Astrocyte (in vitro differentiated cells and primary cell): ENCODE measurements around the gene CLCN3. TPM values are rescaled to one million over a fixed set of nuclear protein-coding genes. Genes with fewer than 3 reads are reported as not detected.

ENCODE experiments used
- DNase-seq: peaks from one replicate; pipeline ENCODE4 v3.0.0-alpha.2; 2010; ENCODE audit warnings: low read depth
- FAIRE-seq: peaks from 2 replicates; lab custom pipeline; 2011; peaks lifted over from hg19 to GRCh38; lab: Jason Lieb, UNC
- H2AFZ ChIP-seq: 2 replicates; pipeline ENCODE4 v1.6.0; 2012; ENCODE audit warnings: low read depth, low read length, inconsistent platforms
- H3K27ac ChIP-seq: 2 replicates; pipeline ENCODE4 v1.5.1; 2011; ENCODE audit warnings: low read depth, low read length, inconsistent platforms
- H3K27me3 ChIP-seq: 2 replicates; pipeline ENCODE4 v1.6.0; 2011; ENCODE audit warnings: low read length, inconsistent platforms; ENCODE audit not compliant: insufficient read depth
- H3K36me3 ChIP-seq: 2 replicates; pipeline ENCODE4 v1.5.1; 2011; ENCODE audit warnings: low read length, inconsistent platforms; ENCODE audit not compliant: insufficient read depth
- H3K4me1 ChIP-seq: 2 replicates; pipeline ENCODE4 v1.5.1; 2011; ENCODE audit warnings: low read length, inconsistent platforms; ENCODE audit not compliant: insufficient read depth
- H3K4me2 ChIP-seq: 2 replicates; pipeline ENCODE4 v1.6.0; 2012; ENCODE audit warnings: low read length, inconsistent platforms
- H3K4me3 ChIP-seq: 2 replicates; pipeline ENCODE4 v1.5.1; 2011; ENCODE audit warnings: low read depth, mild to moderate bottlenecking, low read length, inconsistent platforms; ENCODE audit not compliant: insufficient read depth
- H3K79me2 ChIP-seq: 2 replicates; pipeline ENCODE4 v1.6.0; 2012; ENCODE audit warnings: mild to moderate bottlenecking, low read length, inconsistent platforms; ENCODE audit not compliant: insufficient read depth
- H3K9ac ChIP-seq: 2 replicates; pipeline ENCODE4 v1.6.0; 2012; ENCODE audit warnings: mild to moderate bottlenecking, low read length, inconsistent platforms
- H3K9me3 ChIP-seq: 2 replicates; pipeline ENCODE4 v1.5.1; 2012; ENCODE audit warnings: low read depth, mild to moderate bottlenecking, low read length, inconsistent platforms; ENCODE audit not compliant: insufficient read depth
- H4K20me1 ChIP-seq: 2 replicates; pipeline ENCODE4 v1.6.0; 2012; ENCODE audit warnings: low read length, inconsistent platforms; ENCODE audit not compliant: insufficient read depth
- H3K27ac Mint-ChIP-seq: one replicate; pipeline ENCODE4 v1.8.0; 2021; ENCODE audit warnings: mild to moderate bottlenecking, mixed read lengths; ENCODE audit not compliant: unreplicated experiment
- H3K27me3 Mint-ChIP-seq: one replicate; pipeline ENCODE4 v1.8.0; 2021; ENCODE audit warnings: low read depth, mixed read lengths; ENCODE audit not compliant: unreplicated experiment
- H3K36me3 Mint-ChIP-seq: one replicate; pipeline ENCODE4 v1.8.0; 2021; ENCODE audit warnings: low read depth, mixed read lengths; ENCODE audit not compliant: unreplicated experiment
- H3K4me1 Mint-ChIP-seq: one replicate; pipeline ENCODE4 v1.8.0; 2021; ENCODE audit warnings: low read depth, mixed read lengths; ENCODE audit not compliant: unreplicated experiment
- H3K4me3 Mint-ChIP-seq: one replicate; pipeline ENCODE4 v1.8.0; 2021; ENCODE audit warnings: mild to moderate bottlenecking, moderate library complexity, mixed read lengths; ENCODE audit not compliant: unreplicated experiment
- H3K9me3 Mint-ChIP-seq: one replicate; pipeline ENCODE4 v1.8.0; 2021; ENCODE audit warnings: mild to moderate bottlenecking, mixed read lengths; ENCODE audit not compliant: unreplicated experiment
- EZH2 ChIP-seq: IDR thresholded peaks from 2 replicates; pipeline ENCODE4 v1.6.1; 2012; ENCODE audit warnings: mild to moderate bottlenecking, low read length, inconsistent platforms; ENCODE audit not compliant: insufficient read depth
- total RNA-seq: library from RNA; stranded (reverse); gene quantifications from 2 replicates; pipeline ENCODE4 v1.2.1, GENCODE V29; 2021
- TF ChIP-seq, protein P1 (sequence below): IDR thresholded peaks from 2 replicates; pipeline ENCODE4 v1.5.1; 2011; ENCODE audit warnings: low read depth, mild to moderate bottlenecking, inconsistent platforms, low read length, moderate library complexity; ENCODE audit not compliant: insufficient read depth

The CLCN3 gene
- total RNA-seq, 1 donor from 2014 or later, result 51.1 TPM

GRCh38 chr4:169758401-169758962 is 138.1 kb downstream of the CLCN3 start:
- Histone ChIP-seq H3K4me3 (no peak overlapping the region), H3K4me1 (peaks cover 11% of the 10 kb centered on the region), H3K27ac (no peak overlapping the region), H3K79me2 (peaks cover 22% of the 10 kb centered on the region), H4K20me1 (peaks cover 8% of the 10 kb centered on the region), H3K27me3 (no peaks in the 10 kb centered on the region), H3K9me3 (no peaks in the 10 kb centered on the region), H3K9ac (no peak overlapping the region), H3K36me3 (no peaks in the 10 kb centered on the region), H3K4me2 (peak overlapping the region; percentile 94), H2AFZ (peak overlapping the region; percentile 97)
- no peak for FAIRE-seq
- peak overlapping the region; percentile 61 for H3K27ac Mint-ChIP-seq
- H3K36me3 Mint-ChIP-seq, result no peaks in the 10 kb centered on the region
- peak overlapping the region; percentile 94 for H3K4me3 Mint-ChIP-seq
- no peak for DNase-seq
- TF ChIP-seq EZH2, result no peak
- no peaks in the 10 kb centered on the region for H3K27me3 Mint-ChIP-seq
- no peaks in the 10 kb centered on the region for H3K9me3 Mint-ChIP-seq
- H3K4me1 Mint-ChIP-seq, result peaks cover 6% of the 10 kb centered on the region

- H3K27ac ChIP-seq, result no peak overlapping the region
- Mint-ChIP-seq H3K36me3 (no peaks in the 10 kb centered on the region), H3K9me3 (no peaks in the 10 kb centered on the region), H3K4me3 (no peak overlapping the region), H3K4me1 (peaks cover 1% of the 10 kb centered on the region), H3K27ac (no peak overlapping the region), H3K27me3 (no peaks in the 10 kb centered on the region)
- H3K4me1 ChIP-seq, result peaks cover 2% of the 10 kb centered on the region
- TF ChIP-seq EZH2, result no peak
- TF ChIP-seq, protein P1, sequence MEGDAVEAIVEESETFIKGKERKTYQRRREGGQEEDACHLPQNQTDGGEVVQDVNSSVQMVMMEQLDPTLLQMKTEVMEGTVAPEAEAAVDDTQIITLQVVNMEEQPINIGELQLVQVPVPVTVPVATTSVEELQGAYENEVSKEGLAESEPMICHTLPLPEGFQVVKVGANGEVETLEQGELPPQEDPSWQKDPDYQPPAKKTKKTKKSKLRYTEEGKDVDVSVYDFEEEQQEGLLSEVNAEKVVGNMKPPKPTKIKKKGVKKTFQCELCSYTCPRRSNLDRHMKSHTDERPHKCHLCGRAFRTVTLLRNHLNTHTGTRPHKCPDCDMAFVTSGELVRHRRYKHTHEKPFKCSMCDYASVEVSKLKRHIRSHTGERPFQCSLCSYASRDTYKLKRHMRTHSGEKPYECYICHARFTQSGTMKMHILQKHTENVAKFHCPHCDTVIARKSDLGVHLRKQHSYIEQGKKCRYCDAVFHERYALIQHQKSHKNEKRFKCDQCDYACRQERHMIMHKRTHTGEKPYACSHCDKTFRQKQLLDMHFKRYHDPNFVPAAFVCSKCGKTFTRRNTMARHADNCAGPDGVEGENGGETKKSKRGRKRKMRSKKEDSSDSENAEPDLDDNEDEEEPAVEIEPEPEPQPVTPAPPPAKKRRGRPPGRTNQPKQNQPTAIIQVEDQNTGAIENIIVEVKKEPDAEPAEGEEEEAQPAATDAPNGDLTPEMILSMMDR, result no peak
- FAIRE-seq, result no peak
- no peaks in the 10 kb centered on the region for H3K27me3 ChIP-seq
- no peaks in the 10 kb centered on the region for H4K20me1 ChIP-seq
- no peak for DNase-seq
- H3K9ac ChIP-seq, result no peak overlapping the region
- H3K79me2 ChIP-seq, result peaks cover 3% of the 10 kb centered on the region
- no peak overlapping the region for H3K4me3 ChIP-seq
- H3K4me2 ChIP-seq, result no peak overlapping the region
- no peaks in the 10 kb centered on the region for H3K36me3 ChIP-seq
- H3K9me3 ChIP-seq, result no peaks in the 10 kb centered on the region
- H2AFZ ChIP-seq, result no peak overlapping the region
Measured at GRCh38 chr4:169761846-169762245, 141.5 kb downstream of the CLCN3 start.

- H3K4me1 Mint-ChIP-seq, result peaks cover 3% of the 10 kb centered on the region
- no peak overlapping the region for H3K27ac ChIP-seq
- no peaks in the 10 kb centered on the region for H3K36me3 ChIP-seq
- H3K27ac Mint-ChIP-seq, result no peak overlapping the region
- no peaks in the 10 kb centered on the region for H3K79me2 ChIP-seq
- no peaks in the 10 kb centered on the region for H3K4me1 ChIP-seq
- FAIRE-seq (no peak), DNase-seq (no peak)
- TF ChIP-seq EZH2, result no peak
- TF ChIP-seq, protein P1, result no peak
- peaks cover 2% of the 10 kb centered on the region for H3K9me3 Mint-ChIP-seq
- no peaks in the 10 kb centered on the region for H3K36me3 Mint-ChIP-seq
- H4K20me1 ChIP-seq, result no peaks in the 10 kb centered on the region
- no peaks in the 10 kb centered on the region for H3K27me3 Mint-ChIP-seq
- H2AFZ ChIP-seq, result no peak overlapping the region
- H3K4me3 ChIP-seq, result no peak overlapping the region
- no peak overlapping the region for H3K4me2 ChIP-seq
- no peak overlapping the region for H3K4me3 Mint-ChIP-seq
- no peak overlapping the region for H3K9ac ChIP-seq
- H3K27me3 ChIP-seq, result no peaks in the 10 kb centered on the region
- H3K9me3 ChIP-seq, result no peaks in the 10 kb centered on the region
Measured at GRCh38 chr4:169765835-169766234, 145.5 kb downstream of the CLCN3 start.
